ENCODE data around the gene TMPRSS2.
"Not testable (repeated sequence)": the region's sequence is repeated elsewhere in the genome, so short reads cannot be mapped to it uniquely, and the experiment has no call there.

TMPRSS2 gene

GRCh38 chr21:41422546-41423304 lies 85.2 kb downstream of the TMPRSS2 start:
- DNase-seq: no peak

GRCh38 chr21:41420998-41421397 lies 87.0 kb downstream of the TMPRSS2 start:
- DNase-seq: not testable (repeated sequence)

GRCh38 chr21:41419921-41420862 lies 87.8 kb downstream of the TMPRSS2 start:
- DNase-seq: peak; percentile 56

DNA sequence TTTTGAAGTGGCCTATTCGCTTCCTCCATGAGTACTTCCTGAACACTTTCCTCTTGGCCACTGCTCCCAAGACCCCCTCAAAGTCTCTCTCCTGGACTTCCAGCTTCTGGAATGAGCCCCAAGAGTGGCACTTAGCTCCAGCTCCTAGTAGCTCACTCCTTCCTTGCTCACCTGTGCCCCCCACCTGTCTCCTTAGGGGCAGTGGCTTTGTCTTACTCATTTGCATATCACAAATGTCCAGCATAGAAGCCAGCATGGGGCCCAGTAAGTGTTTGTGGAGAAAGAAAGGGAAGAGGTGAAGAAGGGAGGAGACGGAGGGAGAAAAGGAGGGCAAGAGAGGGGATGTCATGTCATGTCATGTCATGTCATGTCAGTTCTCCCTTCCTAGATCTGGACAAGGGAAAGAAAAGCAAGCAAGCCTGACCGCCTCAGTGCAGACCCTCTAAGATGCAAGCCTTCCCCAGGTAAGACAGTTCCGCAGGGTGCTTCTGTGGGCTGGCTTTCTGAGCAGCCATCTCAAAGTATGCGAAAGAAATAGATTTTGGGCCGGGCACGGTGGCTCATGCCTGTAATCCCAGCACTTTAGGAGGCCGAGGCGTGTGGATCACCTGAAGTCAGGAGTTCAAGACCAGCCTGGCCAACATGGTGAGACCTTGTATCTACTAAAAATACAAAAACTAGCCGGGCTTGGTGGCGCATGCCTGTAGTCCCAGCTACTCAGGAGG lies 88.8 kb downstream of the TMPRSS2 start:
- DNase-seq: no peak

DNA sequence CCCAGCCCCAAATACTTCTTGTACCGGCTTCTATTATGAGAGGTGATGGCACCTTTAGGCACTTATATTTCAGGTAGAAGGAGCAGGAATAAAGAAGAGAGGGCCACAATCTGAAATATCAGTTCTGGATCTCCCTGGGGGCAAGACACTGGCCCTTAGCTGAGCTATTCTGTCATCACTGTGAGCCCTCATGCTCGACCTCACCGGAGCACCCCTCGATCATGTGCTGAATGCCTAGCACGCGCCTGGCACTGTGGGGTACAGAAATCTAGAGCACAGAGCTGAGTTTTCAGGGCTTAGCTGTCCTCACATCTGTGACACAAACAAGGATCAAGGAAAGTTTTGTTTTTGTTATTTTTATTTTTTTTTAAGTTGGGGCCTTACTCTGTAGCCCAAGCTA lies 89.6 kb downstream of the TMPRSS2 start:
- no peak for DNase-seq

DNA sequence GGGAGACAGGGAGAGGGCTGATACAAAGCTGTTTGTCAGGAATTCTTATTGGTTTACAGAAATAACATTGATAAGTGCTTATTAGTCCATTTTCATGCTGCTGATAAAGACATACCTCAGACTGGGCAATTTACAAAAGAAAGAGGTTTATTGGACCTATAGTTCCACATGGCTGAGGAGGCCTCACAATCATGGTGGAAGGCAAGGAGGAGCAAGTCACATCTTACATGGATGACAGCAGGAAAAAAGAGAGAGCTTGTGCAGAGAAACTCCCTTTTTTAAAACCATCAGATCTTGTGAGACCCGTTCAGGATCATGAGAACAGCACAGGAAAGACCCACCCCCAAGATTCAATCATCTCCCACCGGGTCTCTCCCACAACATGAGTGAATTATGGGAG lies 90.5 kb downstream of the TMPRSS2 start:
- DNase-seq: not testable (repeated sequence)

Data from stimulated activated CD4-positive, alpha-beta T cell treated with anti-CD3 and anti-CD28 coated beads, Interleukin-4, amount 100 ng/mL, for 1 hour (primary cell).